Measurements from ENCODE around the gene LTA4H. TPM values are rescaled to one million over a fixed set of nuclear protein-coding genes. Genes with fewer than 3 reads are reported as not detected.

LTA4H gene
- total RNA-seq, 1 experiment from 2014 or later, result 51.8 TPM

GRCh38 chr12:95951515-95951914, 83.9 kb downstream of the LTA4H start:
- H3K27me3 ChIP-seq (replicated peaks; ENCODE audit: insufficient read depth, low read depth, low read length, poor library complexity), result no peaks in the 10 kb centered on the region
- H3K9me3 ChIP-seq (ENCODE audit: low read depth, low read length, poor library complexity, severe bottlenecking), result no peaks in the 10 kb centered on the region
- peaks cover 3% of the 10 kb centered on the region for H3K4me1 ChIP-seq (ENCODE audit: insufficient read depth, low read length, poor library complexity, severe bottlenecking)
- no peak overlapping the region for H3K4me3 ChIP-seq (ENCODE audit: low read depth, low read length, poor library complexity, severe bottlenecking)
- no peak for TF ChIP-seq EZH2 (IDR thresholded peaks at IDR 0.05; ENCODE audit: borderline replicate concordance, low read depth, low read length, poor library complexity, severe bottlenecking)
- TF ChIP-seq CTCF (conservative IDR thresholded peaks at IDR 0.05; ENCODE audit: low read depth, low read length), result no peak
- DNase-seq (ENCODE audit: low spot score), result no peak
- intact Hi-C loops (cut with micrococcal nuclease; ENCODE audit: unreplicated experiment), result no loop called here
- ChIA-PET CTCF (no interaction called here), POLR2A (ENCODE audit: low non-redundant PET) (no interaction called here)
- BruUV-seq (replicated peaks), result no TSS peak
- no peaks in the 10 kb centered on the region for H3K36me3 ChIP-seq (ENCODE audit: insufficient read depth, low read length, poor library complexity, severe bottlenecking)
- no peak overlapping the region for H3K27ac ChIP-seq (ENCODE audit: low read depth, low read length, poor library complexity, severe bottlenecking)

Other genes with a start within 250 kb of the LTA4H start
- gene NTN4, start 244.8 kb downstream of the LTA4H start, total RNA-seq (2021), result 9.6 and 11.7 TPM in 2 replicates
- 57.7 and 71.4 TPM in 2 replicates for gene SNRPF, start 176.6 kb downstream of the LTA4H start, total RNA-seq (2021)
- 0.24 and 0.26 TPM in 2 replicates for gene CCDC38, start 93.0 kb downstream of the LTA4H start, total RNA-seq (2021)
- 0.50 and 1.1 TPM in 2 replicates for gene AMDHD1, start 92.3 kb downstream of the LTA4H start, total RNA-seq (2021)
- 0.39 and 1.6 TPM in 2 replicates for gene HAL, start 39.2 kb downstream of the LTA4H start, total RNA-seq (2021)
- 55.2 and 62.1 TPM in 2 replicates for gene ELK3, start 158.8 kb upstream of the LTA4H start, total RNA-seq (2021)

Measured in A673 (cell line).